GM19463 (cell line): Measurements from ENCODE around the gene NUP58.

Experiments used
- ATAC-seq: cut with Tn5 transposase; IDR thresholded peaks from one replicate; pipeline ENCODE4 v1.9.1; 2021; ENCODE audit warnings: mild to moderate bottlenecking, moderate library complexity; ENCODE audit not compliant: unreplicated experiment

NUP58 gene

DNA sequence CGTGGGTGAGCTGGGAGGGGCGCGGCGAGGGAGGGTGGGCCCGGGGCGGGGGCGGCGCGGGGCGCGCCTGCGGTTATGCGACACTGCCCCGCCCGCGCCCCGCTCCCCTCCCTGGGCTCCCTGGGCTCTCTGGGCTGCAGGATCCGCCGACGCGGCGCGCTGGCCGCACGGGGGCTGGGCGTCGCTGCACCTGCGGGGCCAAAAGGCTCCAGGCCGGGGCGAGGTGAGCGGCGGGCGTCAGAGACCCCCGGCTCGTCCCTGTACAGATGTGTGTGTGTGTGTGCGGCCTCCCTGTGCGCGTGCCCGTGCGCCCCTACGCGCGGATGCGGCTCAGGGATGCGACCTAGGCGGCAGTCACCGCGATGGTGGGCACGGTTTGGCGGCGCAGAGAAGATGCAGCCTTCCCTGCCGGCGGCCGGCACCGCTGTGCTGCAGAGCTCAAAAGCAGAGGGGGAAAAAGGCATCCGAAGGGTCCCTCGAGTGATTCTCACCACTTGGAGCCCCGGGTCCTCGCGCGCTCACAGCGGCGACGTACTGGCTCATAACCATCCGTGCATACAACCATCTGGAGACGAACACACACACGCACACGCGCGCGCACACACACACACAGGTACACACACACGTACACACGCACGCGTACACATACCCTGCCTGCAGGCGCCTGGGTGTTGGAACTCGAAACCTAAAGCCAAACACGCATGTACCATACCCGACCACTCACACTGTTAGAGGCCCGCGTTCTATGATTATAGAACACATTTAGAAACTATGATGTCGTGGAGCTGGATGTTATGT is 71.1 kb downstream of the NUP58 start:
- ATAC-seq: no peak

DNA sequence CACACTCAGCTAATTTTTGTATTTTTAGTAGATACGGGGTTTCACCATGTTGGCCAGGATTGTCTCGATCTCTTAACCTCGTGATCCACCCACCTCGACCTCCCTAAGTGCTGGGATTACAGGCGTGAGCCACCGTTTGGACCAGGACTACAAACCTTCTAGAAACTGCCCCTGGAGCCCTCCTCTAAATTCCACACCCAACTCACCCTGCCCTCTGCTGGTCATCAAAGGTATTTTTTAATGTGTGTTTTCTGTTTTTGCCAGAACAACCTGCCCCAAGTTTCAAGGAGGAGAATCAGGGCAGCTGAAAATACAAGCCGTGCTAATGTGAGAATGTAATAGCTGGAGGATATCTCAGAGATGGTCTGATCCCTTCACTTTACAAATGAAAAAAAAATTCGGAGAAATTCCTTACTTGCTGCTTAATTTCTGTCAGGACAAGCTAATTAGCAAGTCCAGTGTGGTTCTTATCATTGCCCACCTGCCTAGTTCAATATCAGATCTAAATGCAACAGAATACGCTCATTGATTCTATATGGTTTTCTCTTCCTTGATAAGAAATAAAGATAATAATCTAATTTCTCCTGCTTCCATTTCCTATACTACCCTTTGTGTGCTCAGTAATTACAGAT is 74.4 kb downstream of the NUP58 start:
- no peak for ATAC-seq

DNA sequence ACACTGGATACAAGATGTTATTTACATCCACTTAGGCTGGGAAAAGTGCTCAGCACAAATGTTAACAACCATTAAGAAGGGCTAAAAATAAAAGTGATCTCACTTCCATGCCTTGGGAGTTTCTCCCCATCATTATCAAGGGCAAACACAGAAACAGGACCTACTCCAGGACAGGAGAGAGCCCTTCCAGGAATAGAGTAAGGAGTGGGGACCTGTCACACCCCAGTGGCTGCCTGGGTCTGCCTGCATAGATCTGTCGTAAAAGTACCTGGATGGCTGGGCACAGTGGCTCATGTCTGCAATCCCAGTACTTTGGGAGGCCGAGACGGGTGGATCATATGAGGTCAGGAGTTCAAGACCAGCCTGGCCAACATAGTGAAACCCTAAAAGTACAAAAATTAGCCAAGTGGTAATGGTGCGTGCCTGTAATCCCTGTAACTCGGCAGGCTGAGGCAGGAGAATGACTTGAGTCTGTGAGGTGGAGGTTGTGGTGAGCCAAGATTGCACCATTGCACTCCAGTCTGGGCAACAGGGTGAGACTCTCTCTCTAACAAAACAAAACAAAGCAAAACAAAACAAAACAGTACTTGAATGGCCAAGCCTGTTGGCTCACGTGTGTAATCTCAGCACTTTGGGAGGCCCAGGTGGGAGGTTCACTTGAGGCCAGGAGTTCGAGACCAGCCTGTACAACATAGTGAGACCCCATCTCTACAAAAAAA is 76.0 kb downstream of the NUP58 start:
- no peak for ATAC-seq

DNA sequence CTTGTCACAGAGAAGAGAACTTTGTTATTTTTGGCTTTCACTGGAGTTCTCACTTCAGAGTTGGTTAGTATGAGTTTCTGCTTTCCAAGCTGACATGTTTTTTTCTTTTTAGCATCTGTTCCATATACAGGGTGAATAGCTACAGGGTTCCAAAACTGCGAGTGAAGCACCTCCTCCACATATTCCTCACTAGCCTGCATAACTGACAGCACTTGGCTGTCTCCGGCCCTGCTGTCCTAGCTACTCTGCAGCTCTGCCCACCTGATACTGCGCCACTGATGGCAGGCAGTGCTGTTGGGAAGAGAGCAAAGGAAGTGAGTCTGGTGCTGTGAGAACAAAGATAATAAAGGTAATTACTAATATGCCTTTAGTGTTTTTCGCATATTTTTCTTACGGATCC is 77.1 kb downstream of the NUP58 start:
- ATAC-seq: no peak

DNA sequence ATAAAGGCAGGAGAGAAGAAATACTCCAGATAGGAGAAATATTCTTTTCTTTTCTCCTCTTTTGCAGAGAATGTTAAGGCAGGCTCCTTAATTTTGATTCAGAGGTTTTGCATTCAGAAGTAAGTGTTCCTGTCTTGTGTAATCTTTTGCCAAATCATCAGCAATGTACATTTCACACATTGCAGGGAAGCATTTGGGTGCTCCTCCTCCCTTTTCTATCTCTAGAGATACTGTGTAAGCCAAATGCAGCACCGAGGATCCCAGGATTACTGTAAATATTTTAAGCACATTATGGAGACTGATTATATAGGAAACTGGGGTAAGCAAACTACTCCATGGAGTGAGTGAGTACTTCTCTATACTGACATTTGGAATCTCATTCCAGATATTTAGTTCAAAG is 77.6 kb downstream of the NUP58 start:
- no peak for ATAC-seq

DNA sequence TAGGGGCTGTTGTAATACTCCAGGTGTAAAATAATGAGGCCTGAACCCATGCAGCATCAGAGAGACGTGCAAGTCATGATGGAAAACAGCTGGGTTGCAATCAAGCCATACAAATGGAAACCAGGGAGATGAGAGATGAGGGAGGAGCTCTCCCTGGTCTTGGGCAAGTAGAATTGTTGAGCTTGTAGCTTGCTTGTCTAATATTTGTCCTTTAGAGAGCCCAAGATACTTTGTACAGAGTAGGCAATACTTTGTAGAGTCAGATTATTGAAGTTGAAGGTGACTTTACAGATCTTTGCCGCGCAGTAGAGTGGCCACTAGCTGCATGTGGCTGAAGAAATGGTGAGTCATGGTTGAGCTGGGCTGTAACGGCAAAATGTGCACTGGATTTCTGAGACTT is 78.7 kb downstream of the NUP58 start:
- no peak for ATAC-seq

DNA sequence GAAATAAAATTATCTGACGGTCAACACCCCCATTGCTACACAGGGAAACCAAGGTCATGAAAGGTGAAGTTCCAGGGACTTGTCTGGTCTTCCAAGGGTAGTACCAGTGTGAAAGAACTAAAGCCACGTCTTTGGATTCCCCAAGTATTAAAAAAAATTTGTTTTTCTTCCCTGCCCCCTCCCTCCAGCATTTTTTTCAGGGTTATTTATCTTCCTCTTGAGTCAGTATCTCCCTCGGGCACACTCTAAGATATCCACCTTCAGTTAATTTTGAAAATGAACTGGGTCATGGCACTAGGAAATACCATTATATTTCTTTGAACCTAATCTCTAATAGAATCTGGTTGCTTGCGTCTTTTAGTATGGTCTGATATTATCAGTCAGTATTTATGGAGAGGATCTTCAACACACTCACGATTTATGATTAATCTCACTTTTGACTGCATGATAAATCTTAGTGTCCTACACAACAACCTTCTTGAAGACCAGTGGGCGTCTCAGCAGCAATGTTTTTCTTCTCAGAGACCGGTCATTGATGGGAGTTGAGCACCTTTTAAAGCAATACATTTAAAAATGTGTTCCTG is 79.4 kb downstream of the NUP58 start:
- ATAC-seq: no peak

DNA sequence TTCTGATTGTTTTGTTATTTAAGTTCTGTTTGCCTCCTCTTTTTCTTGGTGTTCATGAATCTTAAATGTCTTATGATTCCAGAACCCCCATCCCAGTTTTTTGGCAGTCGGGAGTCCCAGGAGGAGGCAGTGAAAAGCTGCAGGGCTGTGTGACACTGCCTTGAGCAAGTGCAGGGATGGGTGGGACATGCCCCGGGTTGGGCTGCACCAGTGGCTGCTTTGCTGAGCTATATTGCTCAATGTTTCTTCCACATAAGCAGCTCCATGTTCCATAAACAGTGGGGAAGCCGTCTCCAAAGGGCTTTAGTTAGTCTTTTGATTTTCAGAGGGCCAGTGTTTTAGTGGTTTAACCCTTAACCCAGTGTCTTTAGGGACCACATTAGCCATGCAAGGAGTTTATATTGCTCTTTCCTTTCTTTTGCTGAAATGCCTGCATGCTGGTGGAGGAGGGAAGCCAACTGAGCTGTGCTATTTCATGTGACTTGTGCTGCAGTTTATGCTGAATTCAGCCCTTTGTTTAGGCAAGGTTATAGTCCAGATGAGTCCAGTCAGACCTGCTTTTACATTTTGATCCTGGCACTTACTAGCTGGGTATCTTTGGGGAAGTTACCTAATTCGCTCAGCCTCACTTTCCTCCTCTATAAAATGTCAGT is 83.5 kb downstream of the NUP58 start:
- no peak for ATAC-seq

DNA sequence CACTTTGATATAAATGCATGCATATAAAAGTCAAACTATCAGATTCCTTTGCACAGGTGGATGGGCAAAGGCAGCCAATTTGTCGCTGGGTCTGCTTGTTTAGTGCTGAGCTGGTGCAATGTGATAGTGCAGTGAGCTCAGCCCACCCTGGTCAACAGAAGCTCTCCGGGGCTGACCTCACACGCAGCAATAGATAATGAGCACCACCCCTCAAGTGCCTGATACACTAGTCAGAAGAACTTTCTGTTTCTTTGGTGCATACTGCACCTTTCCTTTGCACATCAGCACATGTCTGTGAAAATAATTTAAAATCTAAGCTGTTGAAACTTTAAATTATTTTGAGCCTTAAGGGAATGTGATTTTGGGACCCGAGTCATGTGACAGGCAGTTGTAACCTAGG is 90.5 kb downstream of the NUP58 start:
- ATAC-seq: no peak
